ENCODE data around the gene MEP1B.
"Not testable (repeated sequence)": the region's sequence is repeated elsewhere in the genome, so short reads cannot be mapped to it uniquely, and the experiment has no call there.

MEP1B gene

GRCh38 chr18:32189790-32190189 lies at the start of gene MEP1B:
TSS of gene MEP1B (plus strand) at chr18:32190039. CDS start at chr18:32190071, 32 bp downstream.
- DNase-seq (ENCODE audit: low read depth in 1 of 2, low spot score in 1 of 2) = no peak

DNA sequence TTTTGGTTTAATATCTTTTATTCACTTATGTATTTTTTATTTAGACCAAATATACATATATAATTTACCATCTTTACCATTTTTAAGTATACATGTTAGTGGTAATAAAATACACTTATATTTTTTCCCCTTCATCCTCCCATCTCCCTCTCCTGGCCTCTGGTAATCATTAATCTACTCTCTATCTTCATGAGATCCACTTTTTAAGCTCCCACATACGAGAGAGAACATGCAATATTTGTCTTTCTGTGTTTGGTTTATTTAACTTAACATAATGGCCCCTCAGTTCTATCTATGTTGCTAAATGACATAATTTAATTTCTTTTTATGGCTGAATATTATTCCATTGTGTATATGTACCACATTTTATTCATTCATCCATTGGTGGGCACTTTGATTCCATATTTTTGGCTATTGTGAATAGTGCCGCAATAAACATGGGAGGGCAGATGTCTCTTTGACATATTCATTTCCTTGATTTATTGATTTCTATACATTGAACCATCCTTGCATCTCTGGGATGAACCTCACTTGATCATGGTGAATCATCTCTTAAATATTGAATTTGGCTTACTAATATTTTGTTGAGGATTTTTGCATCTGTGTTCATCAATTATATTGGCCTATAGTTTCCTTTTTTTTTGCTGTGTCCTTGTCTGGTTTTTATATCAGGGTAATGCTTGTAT lies 41.5 kb upstream of the MEP1B start:
- DNase-seq (ENCODE audit: low read depth in 1 of 2, low spot score in 1 of 2) = no peak

DNA sequence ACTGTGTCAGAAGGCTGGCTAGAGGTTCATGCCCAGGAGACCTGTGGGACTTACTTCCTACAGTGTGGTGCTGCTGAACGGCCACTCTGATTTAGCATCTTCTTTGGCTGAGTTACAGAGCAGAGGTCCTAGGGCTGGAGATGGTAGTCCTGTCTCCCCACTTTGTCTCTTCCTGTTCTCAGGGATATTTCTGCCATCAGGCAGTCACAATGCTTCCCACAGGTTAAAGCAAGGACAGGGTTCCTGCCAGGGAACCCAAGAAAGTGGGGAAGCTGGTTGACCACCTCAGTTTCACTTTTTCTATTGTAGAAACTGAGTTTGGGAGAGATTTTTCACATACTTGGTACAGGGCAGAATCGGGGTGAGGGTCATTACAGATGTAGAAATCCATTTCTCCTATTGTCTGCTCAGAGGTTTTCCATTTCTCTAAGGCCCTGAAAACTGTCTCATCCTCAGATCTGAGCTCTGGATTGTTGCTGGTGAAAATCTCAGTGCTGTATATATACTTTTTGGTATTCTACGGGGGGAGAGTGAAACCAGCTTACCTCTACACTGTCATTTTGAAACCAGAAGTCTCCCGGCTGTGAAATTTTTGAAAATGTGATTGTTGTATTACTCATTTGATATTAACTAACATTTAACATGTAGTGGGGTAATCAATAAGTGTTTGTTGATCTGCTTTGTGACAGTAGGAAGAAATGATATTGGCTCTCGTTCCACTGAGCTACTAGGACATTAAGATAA lies 37.0 kb upstream of the MEP1B start:
- DNase-seq (ENCODE audit: low read depth in 1 of 2, low spot score in 1 of 2) = no peak

GRCh38 chr18:32156855-32157254 lies 33.0 kb upstream of the MEP1B start:
- DNase-seq (ENCODE audit: low read depth in 1 of 2, low spot score in 1 of 2) = no peak

GRCh38 chr18:32157580-32157979 lies 32.3 kb upstream of the MEP1B start:
- no peak for DNase-seq (ENCODE audit: low read depth in 1 of 2, low spot score in 1 of 2)

DNA sequence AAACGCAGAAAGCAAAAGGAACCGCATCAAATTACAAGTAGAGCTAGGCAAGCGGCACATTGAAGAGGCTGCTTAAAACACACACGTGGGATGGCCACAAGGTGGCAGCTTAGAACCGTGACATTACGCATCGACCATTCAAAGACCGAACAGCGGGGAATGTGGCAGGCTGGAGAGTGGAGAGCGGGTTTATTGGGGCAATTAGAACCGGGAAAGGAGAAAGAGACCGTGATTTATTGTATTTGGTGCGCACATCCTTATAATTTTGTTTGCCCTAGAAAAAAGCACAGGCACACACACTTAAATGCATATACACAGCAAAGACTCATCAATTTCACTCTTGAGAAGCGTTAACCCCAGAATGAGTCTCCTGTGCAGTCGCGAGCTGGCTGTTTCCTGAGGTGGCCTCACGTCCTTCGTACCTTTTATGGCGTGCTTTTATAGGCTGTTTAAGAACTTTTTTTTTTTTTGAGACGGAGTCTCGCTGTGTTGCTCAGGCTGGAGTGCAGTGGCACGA lies 31.7 kb upstream of the MEP1B start:
- peak; percentile 39 to 42 for DNase-seq (ENCODE audit: low read depth in 1 of 2, low spot score in 1 of 2)

DNA sequence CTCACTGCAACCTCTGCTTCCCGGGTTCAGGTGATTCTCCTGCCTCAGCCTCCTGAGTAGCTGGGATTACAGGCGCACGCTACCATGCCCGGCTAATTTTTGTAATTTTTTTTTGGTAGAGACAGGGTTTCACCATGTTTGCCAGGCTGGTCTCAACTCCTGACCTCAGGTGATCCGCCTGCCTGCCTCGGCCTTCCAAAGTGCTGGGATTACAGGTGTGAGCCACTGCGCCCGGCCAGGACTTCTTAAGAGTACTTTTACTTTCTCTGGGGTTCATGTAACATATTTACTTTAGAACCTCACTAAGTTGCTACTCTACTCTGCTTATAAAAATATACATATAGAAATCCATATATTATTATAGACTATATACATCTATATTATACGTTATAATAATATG lies 31.2 kb upstream of the MEP1B start:
- DNase-seq (ENCODE audit: low read depth in 1 of 2, low spot score in 1 of 2) = not testable (repeated sequence)

DNA sequence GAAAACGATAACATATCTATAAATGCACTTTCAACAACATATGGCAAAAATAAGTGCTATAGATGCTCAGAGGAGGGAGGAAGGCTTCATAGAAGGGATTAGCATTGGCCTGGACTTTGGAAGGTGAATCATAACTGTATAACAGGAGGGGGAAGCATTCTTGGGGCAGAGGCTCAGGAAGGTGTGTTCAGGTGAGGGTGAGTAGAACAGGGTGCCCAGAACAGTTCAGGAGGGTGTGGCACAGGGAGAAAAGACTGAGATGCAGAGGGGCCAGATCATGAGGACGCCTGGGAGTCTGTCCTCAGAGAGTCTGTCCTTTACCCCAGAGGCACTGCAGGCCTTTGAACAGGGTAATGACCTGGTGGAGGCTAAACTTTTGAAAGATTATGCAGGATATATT lies 29.3 kb upstream of the MEP1B start:
- no peak for DNase-seq (ENCODE audit: low read depth in 1 of 2, low spot score in 1 of 2)

GRCh38 chr18:32167980-32168730 lies 21.7 kb upstream of the MEP1B start:
- DNase-seq (ENCODE audit: low read depth in 1 of 2, low spot score in 1 of 2) = no peak

GRCh38 chr18:32173654-32174053 lies 16.2 kb upstream of the MEP1B start:
- no peak for DNase-seq (ENCODE audit: low read depth in 1 of 2, low spot score in 1 of 2)

GRCh38 chr18:32174719-32175118 lies 15.1 kb upstream of the MEP1B start:
- DNase-seq (ENCODE audit: low read depth in 1 of 2, low spot score in 1 of 2) = no peak

DNA sequence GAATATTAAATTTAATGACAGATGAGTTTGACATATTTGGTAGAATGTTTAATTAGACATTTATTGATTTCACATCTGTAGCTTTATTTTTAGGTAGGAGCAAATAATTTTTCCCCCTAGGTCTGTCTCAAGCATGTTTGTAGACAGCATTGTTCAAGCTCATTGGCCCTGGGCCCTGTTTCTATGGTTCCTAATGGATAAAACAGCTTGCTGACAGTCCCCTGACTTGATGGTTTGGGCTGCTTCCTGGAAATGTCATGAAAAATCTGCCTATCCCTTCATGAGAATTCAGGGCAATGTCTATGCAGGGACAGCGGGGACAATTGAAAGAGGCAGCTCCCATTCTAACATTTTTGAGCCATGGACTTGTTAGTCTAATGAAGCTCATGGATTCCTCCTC lies 14.6 kb upstream of the MEP1B start:
- DNase-seq (ENCODE audit: low read depth in 1 of 2, low spot score in 1 of 2) = no peak

DNA sequence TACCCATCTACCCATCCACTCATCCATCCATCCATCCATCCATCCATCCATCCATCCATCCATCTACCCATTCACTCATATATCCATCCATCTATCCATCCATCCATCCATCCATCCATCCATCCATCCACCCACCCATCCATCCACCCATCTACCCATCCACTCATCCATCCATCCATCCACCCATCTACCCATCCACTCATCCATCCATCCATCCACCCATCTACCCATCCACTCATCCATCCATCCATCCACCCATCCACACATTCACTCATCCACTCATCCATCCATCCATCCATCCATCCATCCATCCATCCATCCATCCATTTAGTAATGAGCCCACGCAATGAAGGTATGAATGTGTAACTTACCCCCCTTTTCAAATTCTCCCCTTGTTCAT lies 13.1 kb upstream of the MEP1B start:
- DNase-seq (ENCODE audit: low read depth in 1 of 2, low spot score in 1 of 2) = not testable (repeated sequence)

GRCh38 chr18:32177530-32177929 lies 12.3 kb upstream of the MEP1B start:
- DNase-seq (ENCODE audit: low read depth in 1 of 2, low spot score in 1 of 2) = no peak

- no peak for DNase-seq (ENCODE audit: low read depth in 1 of 2, low spot score in 1 of 2)
These were observed 6.3 kb upstream of the MEP1B start for GRCh38 chr18:32183503-32183902.

DNA sequence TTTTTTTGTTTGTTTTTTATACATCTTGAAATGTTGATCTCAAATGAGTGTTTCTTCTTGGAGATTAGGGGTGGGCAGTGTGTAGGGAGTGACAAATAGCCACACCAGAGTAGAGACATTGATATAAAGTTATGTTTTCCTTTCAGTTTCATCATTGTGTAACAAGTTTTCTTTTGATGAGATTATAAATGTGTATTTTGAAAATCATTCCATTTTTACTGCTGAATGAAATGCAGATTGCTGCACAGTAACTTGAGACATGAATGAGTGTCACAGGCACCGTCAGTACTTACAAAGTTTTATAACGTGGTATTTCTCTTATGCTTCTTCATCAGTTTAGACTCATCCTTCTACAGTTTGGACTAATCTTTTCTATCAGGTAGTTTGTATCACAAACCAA lies 370 bp downstream of the MEP1B start:
- no peak for DNase-seq (ENCODE audit: low read depth in 1 of 2, low spot score in 1 of 2)

GRCh38 chr18:32195881-32196815 lies 6.3 kb downstream of the MEP1B start:
- DNase-seq (ENCODE audit: low read depth in 1 of 2, low spot score in 1 of 2) = no peak

- DNase-seq (ENCODE audit: low read depth in 1 of 2, low spot score in 1 of 2) = no peak
These were observed 10.9 kb downstream of the MEP1B start for GRCh38 chr18:32200766-32201165.

GRCh38 chr18:32201948-32202672 lies 12.3 kb downstream of the MEP1B start:
- DNase-seq (ENCODE audit: low read depth in 1 of 2, low spot score in 1 of 2) = no peak

- no peak for DNase-seq (ENCODE audit: low read depth in 1 of 2, low spot score in 1 of 2)
These were observed 18.2 kb downstream of the MEP1B start for GRCh38 chr18:32208023-32208422.
